Suppressor macrophage (primary cell): ENCODE results near the gene AKR1C2.
A peak's percentile ranks its signal among the peaks of the same experiment; 100 is the strongest.
"Not testable (repeated sequence)": the region's sequence is repeated elsewhere in the genome, so short reads cannot be mapped to it uniquely, and the experiment has no call there.

Experiments used
- DNase-seq, 4 experiments: peaks; one replicate each; pipeline ENCODE4 v3.0.0-alpha.2; 2020 to 2022

Gene AKR1C2

GRCh38 chr10:4984971-4985594 is 18.6 kb downstream of the AKR1C2 start:
- DNase-seq: no peak

GRCh38 chr10:4984223-4984622 is 19.4 kb downstream of the AKR1C2 start:
- DNase-seq: no peak

- no peak for DNase-seq
Measured at GRCh38 chr10:4983615-4984216, 19.9 kb downstream of the AKR1C2 start.

GRCh38 chr10:4982764-4983226 is 20.9 kb downstream of the AKR1C2 start:
- no peak for DNase-seq

GRCh38 chr10:4981722-4982471 is 21.8 kb downstream of the AKR1C2 start:
- DNase-seq: peak in 2 of 4 experiments; percentile 8 to 28

GRCh38 chr10:4980793-4981192 is 22.9 kb downstream of the AKR1C2 start:
- DNase-seq: no peak

GRCh38 chr10:4978870-4979269 is 24.8 kb downstream of the AKR1C2 start:
- DNase-seq: no peak

- no peak for DNase-seq
Measured at GRCh38 chr10:4977025-4977424, 26.6 kb downstream of the AKR1C2 start.

GRCh38 chr10:4974400-4974799 is 29.3 kb downstream of the AKR1C2 start:
- not testable (repeated sequence) for DNase-seq

GRCh38 chr10:4973294-4973693 is 30.4 kb downstream of the AKR1C2 start:
- DNase-seq: not testable (repeated sequence)

GRCh38 chr10:4972369-4973142 is 31.1 kb downstream of the AKR1C2 start:
- not testable (repeated sequence) for DNase-seq

- not testable (repeated sequence) for DNase-seq
Measured at GRCh38 chr10:4970362-4970761, 33.3 kb downstream of the AKR1C2 start.

- not testable (repeated sequence) for DNase-seq
Measured at GRCh38 chr10:4969289-4969688, 34.4 kb downstream of the AKR1C2 start.

- DNase-seq: not testable (repeated sequence)
Measured at GRCh38 chr10:4967189-4967588, 36.5 kb downstream of the AKR1C2 start.

- not testable (repeated sequence) for DNase-seq
Measured at GRCh38 chr10:4965763-4966162, 37.9 kb downstream of the AKR1C2 start.

- not testable (repeated sequence) for DNase-seq
Measured at GRCh38 chr10:4963815-4964154, 39.9 kb downstream of the AKR1C2 start.

- peak in 3 of 4 experiments; percentile 13 to 57 (median 21) for DNase-seq
Measured at GRCh38 chr10:4962876-4963814, 40.5 kb downstream of the AKR1C2 start, which contains the start of gene AKR1C1. Gene AKR1C1, plus strand, starts transcription at chr10:4963415. Its CDS starts 30 bp downstream, at chr10:4963445.

- DNase-seq: not testable (repeated sequence)
Measured at GRCh38 chr10:4962308-4962707, 41.3 kb downstream of the AKR1C2 start.

GRCh38 chr10:4961558-4961957 is 42.1 kb downstream of the AKR1C2 start:
- DNase-seq: not testable (repeated sequence)

GRCh38 chr10:4956955-4957645 is 46.6 kb downstream of the AKR1C2 start:
- DNase-seq: not testable (repeated sequence)

- DNase-seq: not testable (repeated sequence)
Measured at GRCh38 chr10:4956088-4956487, 47.6 kb downstream of the AKR1C2 start.
